ENCODE data around the gene PRKAA1.

DNA sequence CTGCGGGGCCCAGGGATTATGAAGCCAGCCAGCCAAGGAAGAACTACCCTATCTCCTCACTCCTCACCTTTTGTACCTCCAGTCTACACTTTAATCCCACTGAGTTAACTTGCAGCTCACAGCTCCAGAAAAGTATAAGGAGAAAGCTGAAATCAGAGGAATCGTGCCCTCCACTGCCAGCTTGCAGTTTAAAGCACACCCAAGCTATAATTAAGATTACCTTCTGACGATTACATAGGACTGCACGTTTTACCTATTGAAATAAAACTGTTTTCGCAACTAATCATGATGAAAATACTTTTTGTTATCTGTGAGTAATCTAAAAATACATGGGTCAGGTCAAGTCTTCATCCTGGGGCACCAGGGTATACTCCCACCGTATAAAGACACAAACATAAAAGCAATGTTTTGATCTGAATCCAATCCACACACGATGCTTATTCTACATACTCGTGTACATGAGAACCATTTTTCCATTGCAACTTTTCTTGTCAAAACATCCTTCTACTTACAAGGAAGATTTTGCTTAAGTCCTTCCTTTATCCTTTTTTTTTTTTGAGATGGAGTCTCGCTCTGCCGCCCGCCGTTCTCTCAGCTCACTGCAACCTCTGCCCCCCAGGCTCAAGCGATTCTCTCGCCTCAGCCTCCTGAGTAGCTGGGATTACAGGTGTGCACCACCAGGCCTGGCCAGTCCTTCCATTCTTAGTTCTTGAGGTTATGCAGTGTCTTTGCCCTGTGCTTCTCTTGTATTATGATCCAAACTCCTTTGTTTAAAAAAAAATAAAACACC is 29.2 kb upstream of the PRKAA1 start:
- TF ChIP-seq CTCF (IDR thresholded peaks at IDR 0.05; ENCODE audit: insufficient read depth, low read length, poor library complexity, severe bottlenecking): no peak
- TF ChIP-seq EZH2phosphoT487 (conservative IDR thresholded peaks at IDR 0.05; ENCODE audit: low read length): no peak

Data from SU-DHL-6 (cell line).